GM03348 (cell line): ENCODE results near the gene GPM6B.
"Not testable (repeated sequence)": the region's sequence is repeated elsewhere in the genome, so short reads cannot be mapped to it uniquely, and the experiment has no call there.

Source experiments
- DNase-seq: peaks from one replicate; pipeline ENCODE4 v3.0.0; 2012; ENCODE audit warnings: low spot score

GPM6B gene

DNA sequence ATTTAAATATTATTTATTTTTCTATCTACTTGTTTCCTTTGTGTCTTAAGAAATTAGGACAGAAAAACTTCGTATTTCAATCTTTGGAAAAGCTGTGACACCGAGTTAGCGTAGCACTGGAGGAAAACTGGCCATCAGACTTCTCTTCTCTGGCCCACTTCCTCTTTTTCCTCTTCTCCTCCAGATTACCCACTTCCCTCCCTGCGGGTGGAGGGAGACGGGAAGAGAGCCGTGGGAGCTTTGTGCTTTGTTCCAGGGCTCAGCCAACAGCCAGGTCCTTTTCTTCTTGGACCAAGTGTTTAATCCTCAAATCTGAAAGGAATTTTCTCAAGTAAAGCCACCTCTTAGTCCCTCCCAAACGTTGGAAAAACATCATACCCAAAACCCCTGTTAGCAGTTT is 52.6 kb downstream of the GPM6B start:
- DNase-seq, result no peak

DNA sequence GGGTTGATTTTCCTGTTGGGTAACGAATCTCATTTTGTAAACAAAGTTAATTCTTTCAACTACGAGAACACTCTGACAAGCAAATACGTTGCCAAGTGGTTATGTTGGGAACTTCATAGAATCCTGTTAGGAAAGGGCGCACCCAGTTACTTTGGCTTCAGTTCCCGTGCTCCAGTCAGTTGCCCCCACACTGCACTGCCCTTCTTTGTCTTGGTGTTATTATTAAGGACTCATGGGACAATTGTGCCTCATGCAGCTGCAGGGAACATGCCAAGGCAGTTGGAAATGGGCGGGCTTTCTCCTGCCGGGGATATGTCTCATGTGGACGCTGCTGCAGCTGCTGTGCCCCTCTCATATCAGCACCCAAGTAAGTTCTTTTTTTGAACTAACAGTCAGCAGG is 53.4 kb downstream of the GPM6B start:
- no peak for DNase-seq

DNA sequence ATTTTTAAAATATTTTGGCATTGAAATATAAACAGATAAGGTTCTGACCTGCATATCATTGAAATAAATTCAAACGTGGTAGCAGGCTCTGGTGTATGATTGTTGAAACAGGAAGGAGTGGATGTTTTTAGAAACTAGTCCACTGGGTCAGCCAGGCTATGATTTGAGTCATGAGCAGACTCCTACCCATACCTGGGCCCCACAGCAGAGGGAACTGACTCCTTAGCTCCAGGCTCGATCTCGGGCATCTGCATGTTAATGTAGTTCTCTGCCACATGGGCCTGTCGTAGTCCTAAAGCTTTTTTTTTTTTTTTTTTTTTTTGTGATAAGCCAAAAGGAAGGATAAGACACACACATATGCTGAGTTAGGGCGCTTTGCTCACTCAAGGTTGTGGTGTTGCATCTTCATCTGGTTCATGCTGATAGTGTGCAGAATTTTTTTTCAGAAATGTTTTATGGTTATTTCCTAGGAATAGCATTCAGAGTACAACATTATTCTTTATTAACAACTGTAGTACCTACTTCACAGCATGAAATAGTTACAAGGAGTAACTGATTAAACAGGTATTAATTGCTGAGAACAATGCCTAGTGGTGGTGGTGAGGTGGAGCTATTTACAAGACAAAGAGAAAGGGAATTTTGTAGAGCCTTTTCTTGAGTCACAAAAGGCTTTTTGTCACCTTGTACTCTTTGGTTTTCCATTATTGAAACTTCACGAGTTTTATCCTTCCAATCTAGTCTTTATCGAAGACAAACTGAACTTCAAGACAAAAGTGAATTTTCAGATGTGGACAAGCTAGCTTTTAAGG is 55.1 kb downstream of the GPM6B start:
- no peak for DNase-seq

DNA sequence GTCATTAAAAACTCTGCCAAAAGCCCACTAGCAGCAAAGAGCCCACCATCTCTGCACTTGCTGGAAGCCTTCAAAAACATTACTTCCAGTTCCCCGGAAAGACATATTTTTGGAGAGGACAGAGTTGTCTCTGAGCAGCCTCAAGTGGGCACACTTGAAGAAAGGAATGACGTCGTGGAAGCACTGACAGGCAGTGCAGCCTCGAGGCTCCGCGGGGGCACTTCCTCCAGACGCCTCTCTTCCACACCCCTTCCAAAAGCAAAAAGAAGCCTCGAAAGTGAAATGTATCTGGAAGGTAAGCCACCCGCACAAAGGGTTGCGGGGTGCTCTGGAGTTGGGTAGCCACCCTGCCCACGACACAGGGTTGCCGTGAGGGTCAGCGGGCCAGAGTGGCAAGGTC is 56.5 kb downstream of the GPM6B start:
- no peak for DNase-seq

DNA sequence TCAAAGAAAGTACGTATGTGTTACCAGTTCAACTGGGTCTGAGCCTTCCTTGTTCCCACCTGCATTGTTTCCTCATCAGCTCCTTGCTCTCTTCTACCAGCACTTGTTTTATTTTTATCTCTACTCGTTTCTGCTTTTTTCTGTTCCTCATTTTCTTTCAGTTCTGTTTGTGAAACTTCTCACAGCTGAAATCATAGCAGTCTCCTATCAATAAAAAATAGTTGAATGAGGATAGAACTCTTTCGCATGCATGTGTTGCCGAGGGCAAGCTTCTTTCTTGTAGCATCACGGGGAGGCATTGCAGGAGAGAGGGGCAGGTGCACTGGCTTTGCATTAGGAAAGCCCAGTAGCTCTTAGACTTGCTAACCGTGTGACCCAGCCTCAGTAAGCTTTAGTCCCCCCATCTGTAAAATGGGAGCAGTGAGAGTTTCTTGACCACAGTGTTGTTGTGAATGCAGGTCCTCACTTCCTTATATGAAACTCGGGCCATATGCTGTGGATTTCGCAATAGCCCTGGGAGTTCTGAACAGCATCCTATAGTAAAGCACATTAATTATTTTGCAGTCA is 57.7 kb downstream of the GPM6B start:
- no peak for DNase-seq

DNA sequence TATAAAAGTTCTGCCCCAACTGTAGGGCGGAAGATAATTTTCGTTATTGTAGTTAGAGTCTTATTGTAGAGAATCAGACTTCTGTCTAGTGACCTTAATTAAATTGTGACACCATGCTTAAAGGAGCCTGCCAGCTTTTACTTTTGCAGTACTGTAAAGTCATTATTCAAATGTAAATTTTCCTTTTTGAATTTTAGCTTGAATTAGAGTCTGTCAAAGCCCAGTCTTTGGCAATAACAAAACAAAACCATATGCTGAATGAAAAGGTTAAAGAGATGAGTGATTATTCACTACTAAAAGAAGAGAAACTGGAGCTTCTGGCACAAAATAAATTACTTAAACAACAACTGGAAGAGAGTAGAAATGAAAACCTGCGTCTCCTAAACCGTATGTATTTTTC is 60.5 kb downstream of the GPM6B start:
- no peak for DNase-seq

DNA sequence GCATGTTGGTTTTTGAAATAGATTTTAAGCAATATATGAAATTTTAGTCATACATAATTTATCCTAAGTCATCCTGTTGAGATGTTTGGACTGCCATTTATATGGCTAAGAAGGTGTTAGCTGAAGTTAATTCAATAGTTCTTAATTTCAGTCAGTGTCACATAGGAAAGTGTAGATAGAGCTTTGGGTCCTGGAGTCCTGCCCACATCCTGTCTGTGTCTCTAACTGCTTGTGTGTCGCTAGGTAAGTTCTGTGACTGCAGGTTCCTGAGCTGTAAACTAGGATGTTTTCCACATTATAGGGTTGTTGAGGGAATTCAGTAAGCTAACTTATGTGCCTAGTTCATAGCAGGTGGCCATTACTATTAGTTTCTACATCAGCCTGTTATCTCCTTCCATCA is 61.6 kb downstream of the GPM6B start:
- DNase-seq, result no peak

DNA sequence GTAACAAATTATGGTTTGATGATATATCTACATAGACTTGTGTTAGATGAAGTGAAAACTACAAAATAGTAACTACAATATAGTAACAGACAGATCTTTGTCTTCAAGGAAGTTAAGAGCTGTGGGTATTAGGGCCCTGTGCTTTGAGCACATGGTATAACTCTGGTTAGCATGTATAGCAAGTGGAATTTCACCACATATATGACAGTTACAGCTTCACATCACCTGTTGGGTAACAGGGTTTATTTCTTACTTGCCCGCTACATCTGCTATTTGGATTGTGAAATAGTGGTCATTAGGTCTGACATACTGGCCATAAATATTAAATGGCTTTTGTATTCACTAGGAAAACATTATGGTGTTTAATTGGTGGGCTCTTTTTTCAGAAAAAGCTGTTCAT is 62.1 kb downstream of the GPM6B start:
- DNase-seq, result no peak

DNA sequence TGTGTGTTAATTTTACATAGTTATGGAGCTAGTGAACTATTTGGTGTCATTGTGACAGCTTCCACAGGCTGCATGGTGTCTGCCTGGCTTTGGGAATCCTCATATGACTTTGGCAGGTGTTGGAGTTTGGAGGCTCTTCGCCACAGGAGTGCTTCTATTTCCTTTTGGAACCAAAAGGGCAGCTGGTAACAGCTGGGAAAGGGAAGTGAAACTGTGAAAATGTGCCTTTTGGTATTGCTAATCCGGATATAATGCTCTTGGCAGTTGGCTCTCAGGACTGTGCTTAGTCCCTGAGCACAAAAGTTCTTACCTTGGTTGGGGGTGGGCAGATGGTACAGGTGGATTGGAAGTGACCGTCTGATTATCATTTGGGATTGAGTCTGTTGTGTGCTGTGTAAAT is 64.2 kb downstream of the GPM6B start:
- no peak for DNase-seq

DNA sequence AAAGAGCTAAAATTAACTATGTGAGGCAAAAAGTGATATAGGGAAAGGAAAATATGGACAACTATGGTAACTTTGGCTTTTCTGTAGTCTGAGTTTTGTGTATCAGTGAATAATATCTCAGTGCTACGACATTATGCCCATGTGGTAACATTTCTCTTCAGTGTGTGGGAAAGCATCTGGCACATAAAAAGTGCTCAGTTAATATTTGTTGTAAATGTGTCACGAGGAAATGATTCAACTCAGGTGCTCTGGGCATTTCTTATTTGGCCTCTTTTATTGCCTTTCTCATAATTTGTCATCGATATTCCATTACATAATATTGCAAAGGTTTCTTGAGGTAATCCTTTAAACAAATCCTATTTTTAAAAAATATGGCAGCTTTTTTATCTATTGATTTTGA is 64.8 kb downstream of the GPM6B start:
- DNase-seq, result no peak

DNA sequence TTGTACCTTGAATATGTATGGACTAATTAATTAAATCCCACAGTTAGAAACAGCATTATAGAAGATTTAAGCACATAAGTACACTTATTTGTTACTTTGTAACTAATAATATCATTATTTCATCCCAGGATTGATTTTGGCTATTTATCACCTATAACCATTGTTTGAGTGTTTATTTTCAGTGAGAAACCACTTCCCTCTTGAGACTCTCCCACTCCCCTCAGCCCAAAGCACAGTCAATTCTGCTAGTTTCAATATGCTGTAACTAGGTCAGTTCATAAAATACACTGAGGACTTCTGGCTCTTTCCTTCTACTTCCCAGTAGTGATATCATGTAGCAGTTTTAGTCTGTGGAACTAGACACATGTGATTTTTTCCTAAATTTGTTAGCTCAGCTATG is 66.1 kb downstream of the GPM6B start:
- DNase-seq, result no peak

DNA sequence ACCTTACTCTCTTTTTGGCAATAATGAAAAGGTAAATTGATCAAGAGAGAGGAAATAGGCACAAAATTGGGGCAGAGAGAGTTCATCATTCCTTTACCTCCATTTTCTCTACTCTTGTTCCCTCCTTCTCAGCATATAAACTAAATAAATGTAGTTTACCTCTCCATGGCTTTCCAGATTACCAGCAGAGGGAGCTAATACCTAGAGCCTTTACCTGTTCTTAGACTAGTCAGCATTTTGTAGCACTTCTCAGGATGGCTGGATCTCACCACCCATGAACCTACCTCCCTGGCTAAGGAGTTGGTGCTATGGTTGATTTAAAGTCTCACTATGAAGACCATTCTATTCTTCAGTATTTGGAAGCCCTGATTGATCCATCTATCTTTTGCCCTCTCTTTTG is 66.7 kb downstream of the GPM6B start:
- no peak for DNase-seq

DNA sequence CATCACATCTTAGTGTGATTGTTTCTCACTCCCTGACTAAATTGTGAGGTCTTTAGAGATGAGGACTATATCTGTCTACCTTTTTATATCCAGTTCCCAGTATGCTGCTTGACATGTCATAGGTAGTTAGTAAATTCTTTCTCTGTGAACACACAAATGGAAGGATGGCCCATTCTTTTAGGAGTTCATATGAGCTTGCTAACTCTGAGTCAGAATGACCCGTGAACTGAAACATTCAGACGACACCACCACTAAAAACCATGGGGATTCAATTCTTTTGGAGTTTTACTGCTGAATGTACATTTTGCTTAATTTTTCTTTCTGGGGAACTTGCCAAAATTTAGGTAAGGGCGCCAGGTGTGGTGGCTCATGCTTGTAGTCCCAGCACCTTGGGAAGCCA is 68.4 kb downstream of the GPM6B start:
- no peak for DNase-seq

DNA sequence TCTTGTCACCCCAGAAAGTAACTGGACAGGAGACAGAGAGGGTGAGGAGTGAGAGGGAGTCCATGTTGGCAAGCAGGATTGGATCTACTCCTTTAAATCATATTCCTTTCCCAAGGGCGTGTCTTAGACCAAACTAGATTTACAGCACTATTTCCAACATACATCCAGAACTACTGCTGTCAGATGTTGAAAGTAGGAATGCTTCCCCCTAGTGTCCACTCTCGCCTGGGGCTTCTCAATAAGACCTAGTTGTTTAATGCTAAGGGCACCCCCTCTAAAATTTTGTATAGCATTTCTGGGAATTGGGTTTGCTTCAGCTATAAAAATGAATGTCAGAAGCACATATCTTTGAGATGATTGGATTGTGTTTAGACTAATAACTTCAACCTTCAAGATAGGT is 69.1 kb downstream of the GPM6B start:
- peak; percentile 41 for DNase-seq

DNA sequence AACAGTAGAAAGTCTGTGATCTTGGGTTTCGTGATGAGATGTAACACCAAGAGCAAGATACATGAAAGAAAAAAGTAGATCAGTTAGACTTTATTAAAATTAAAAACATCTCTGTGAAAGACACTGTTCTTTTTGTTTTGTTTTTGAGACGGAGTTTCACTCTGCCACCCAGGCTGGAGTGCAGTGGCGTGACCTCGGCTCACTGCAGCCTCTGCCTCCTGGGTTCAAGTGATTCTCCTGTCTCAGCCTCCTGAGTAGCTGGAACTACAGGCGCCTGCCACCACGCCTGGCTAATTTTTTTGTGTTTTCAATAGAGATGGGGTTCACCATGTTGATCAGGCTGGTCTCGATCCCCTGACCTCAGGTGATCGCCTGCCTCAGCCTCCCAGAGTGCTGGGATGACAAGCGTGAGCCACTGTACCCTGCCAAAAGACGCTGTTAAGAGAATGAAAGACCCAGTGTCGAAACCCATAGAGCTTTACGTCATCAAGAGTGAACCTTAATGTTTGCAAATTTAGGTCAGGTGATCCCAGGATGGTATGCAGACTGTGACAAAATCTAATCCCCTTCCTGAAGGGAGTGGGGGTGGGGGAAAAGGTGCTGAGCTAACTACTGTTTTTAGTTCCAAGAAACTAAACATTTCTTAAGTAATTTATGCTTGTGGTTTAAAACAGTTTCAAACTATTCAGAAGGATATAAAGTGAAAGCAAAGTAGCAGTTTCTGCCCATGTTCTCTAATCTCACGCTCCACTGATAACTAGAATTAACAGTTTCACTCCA is 74.3 kb downstream of the GPM6B start:
- no peak for DNase-seq

DNA sequence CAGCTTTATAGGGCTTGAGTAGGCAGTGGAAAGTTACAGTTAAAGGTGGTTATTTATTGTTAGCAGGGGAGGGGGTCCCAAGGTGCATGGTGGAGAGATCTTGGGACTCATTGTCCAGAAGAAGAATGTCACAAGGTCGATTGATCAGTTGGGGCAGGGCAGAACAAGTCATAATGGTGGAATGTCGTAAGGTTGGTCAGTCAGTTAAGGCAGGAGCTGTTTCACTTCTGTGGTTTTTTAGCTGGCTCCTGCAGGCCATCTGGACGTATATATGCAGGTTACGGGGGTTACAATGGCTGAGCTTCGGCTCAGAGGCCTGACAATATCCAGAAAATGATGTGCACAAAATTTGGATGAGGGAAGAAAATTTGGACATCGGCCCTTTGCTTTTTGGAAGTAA is 75.2 kb downstream of the GPM6B start:
- DNase-seq, result no peak

DNA sequence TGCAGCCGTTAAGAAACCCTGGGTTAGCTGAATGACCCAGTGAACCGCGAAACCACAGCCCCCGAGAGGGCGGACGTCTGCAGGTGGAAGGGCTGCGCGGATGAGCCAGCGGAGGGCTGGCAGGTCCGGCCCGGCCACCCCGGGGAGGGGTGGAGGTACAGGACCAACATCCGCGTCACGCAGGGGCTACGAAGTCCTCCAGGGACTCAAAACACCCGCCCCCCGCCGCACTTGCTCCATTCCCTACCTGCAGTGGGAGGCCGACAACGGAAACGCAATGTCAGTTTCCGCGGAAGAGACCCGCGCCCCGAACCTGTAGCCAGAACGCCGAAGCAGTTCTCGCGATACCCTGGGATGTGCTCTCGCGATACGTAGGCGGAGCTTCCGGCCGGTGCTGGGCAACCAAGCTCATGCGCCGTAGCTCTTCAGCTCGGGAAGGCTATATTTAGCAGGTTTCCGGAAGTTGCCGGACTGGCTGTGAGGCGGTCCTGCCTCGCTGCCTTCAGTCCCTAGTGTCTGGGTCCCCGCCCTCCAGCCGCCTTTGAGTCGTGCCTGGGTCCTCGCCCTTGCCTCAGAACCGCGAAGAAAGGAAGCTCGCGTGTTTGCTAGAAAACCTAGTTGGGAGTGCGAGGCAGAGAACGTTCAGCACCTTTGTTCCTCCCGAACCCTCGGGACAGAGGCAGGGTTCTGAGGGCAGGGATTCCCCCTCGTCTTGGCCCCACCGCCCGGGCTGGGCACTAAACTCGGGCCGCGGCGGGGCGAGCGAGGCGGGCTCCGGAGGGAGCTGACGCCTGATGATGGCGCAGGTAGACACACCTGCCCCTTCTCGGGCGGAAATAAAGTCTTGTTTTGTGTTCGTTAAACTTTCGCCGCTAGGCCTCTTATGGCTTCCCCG is 82.4 kb downstream of the GPM6B start, which contains the start of the genes OFD1 and TRAPPC2:
OFD1 (plus strand) TSS at position 471 of the 895 bp plus-strand sequence; CDS start at position 795, 324 bp downstream.
TRAPPC2 (minus strand) TSS at position 343 of the 895 bp plus-strand sequence. CDS start 14,657 bp downstream, outside the sequence.
- peak; percentile 94 for DNase-seq

DNA sequence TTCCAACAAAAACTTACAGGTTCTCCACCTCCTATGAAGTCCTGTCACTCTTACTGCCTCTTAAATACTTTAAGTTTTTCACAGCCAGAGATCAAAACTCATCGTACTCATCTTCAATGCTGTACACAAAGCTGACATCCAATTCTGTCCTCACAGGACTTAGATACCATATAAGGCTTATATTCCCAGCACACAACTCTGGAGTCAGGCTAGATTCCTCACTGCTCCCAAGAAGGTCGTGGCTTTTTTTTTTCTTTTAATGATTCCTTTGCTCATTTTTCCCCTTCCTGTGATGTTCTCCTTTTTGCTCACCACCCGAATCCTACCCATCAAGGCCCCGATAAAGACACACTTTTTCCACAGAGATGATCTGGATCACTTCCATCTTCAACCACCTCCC is 83.4 kb downstream of the GPM6B start:
- no peak for DNase-seq

DNA sequence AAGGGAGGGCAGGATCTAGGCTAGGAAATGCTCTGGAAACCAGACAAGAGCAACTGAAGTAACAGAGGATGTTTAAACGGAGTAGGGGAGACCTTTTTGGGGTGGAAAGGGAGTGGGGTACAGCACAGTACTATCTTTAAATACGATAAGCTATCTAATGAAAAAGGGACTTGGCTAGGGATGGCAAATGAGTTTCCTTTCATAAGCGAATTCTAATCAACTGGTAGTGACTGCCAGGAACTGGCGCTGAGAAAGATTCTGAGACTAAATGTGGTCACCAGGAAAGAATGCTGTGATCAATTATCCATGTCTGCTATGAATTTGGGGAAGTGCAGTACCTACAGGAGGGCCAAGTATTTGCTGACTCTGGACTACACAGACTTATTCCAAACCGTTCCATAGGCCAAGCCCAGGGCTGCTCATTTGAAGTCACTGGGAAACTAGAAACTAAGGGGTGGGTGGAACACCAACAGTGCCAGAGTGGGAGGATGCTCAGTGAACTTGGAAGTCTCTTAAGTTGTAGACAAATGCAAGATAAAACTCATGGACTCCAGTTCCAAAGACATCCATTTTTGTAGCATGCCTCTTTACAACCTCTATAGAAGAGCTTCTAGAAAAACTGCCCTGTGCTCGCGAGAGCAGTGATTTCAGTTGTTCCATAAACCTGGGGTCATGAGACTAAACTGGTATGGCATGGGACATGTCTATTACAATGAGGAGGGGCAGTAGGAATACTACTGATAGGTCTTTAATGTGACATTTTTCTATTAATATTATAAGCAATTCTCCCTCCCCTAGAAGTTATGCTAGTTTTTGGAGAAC is 84.4 kb downstream of the GPM6B start:
- peak; percentile 17 for DNase-seq

DNA sequence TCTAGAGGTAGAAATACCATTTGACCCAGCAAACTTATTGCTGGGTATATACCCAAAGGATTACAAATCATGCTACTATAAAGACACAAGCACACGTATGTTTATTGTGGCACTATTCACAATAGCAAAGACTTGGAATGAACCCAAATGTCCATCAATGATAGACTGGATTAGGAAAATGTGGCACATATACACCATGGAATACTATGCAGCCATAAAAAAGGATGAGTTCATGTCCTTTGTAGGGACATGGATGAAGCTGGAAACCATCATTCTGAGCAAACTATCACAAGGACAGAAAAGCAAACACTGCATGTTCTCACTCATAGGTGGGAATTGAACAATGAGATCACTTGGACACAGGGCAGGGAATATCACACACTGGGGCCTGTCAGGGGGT is 86.4 kb downstream of the GPM6B start:
- DNase-seq, result not testable (repeated sequence)

DNA sequence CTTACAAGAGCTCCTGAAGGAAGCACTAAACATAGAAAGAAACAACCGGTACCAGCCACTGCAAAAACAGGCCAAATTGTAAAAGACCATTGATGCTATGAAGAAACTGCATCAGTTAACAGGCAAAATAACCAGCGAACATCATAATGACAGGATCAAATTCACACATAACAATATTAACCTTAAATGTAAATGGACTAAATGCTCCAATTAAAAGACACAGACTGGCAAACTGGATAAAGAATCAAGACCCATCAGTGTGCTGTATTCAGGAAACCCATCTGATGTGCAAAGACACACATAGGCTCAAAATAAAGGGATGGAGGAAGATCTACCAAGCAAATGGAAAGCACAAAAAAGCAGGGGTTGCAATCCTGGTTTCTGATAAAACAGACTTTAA is 90.3 kb downstream of the GPM6B start:
- DNase-seq, result not testable (repeated sequence)
